Upper lobe of left lung (tissue), 6 donors: ENCODE results near the gene ZSCAN25. TPM values are rescaled to one million over a fixed set of nuclear protein-coding genes. Genes with fewer than 3 reads are reported as not detected.

Experiments used
- ATAC-seq, 2 donors: fragments of 200-7000 bp; cut with Tn5 transposase; one replicate each; pipeline ENCODE4 v1.9.1; 2022; ENCODE audit warnings: mild to moderate bottlenecking in 2 of 2, moderate library complexity in 2 of 2; ENCODE audit not compliant: low FRiP score in 2 of 2
- DNase-seq, 2 donors: peaks; one replicate each; pipeline ENCODE4 v3.0.0-alpha.2; 2019 to 2020
- H3K27ac ChIP-seq, 4 donors: fragments of 200-600 bp; sonication (generic); one replicate each; pipeline ENCODE4 v1.5.1; 2016 to 2019
- H3K27me3 ChIP-seq, 4 donors: fragments of 200-600 bp; sonication (generic); one replicate each; pipeline ENCODE4 v1.5.1; 2017 to 2019
- H3K36me3 ChIP-seq, 4 donors: fragments of 200-600 bp; sonication (generic); one replicate each; pipeline ENCODE4 v1.5.1; 2016 to 2019
- H3K4me1 ChIP-seq, 4 donors: fragments of 200-600 bp; sonication (generic); one replicate each; pipeline ENCODE4 v1.5.1; 2018 to 2019
- H3K4me3 ChIP-seq, 4 donors: fragments of 200-600 bp; sonication (generic); one replicate each; pipeline ENCODE4 v1.5.1; 2017 to 2019; ENCODE audit warnings: mild to moderate bottlenecking in 2 of 4, moderate library complexity in 1 of 4
- H3K9me3 ChIP-seq, 4 donors: fragments of 200-600 bp; sonication (generic); one replicate each; pipeline ENCODE4 v1.5.1; 2018 to 2019
- CTCF ChIP-seq, 6 experiments: fragments of 450-650 bp in 4 of 6; fragments of 200-600 bp in 2 of 6; sonication (generic) in 2 of 6; IDR thresholded peaks; one replicate each; pipeline ENCODE4 v1.5.1; 2016 to 2019; ENCODE audit warnings: antibody characterized with exemption in 6 of 6
- EP300 ChIP-seq, 4 donors: sonication (generic); formaldehyde crosslinking; IDR thresholded peaks; one replicate each; pipeline ENCODE4 v1.5.1; 2017; ENCODE audit warnings: antibody characterized with exemption in 4 of 4, control low read depth in 2 of 4
- POLR2A ChIP-seq, 4 donors: fragments of 450-650 bp; IDR thresholded peaks; one replicate each; pipeline ENCODE4 v1.5.1; 2016 to 2017; ENCODE audit warnings: antibody characterized with exemption in 4 of 4, mild to moderate bottlenecking in 2 of 4
- POLR2AphosphoS5 ChIP-seq, 2 donors: sonication (generic); formaldehyde crosslinking; IDR thresholded peaks; one replicate each; pipeline ENCODE4 v1.5.1; 2017; ENCODE audit warnings: antibody characterized with exemption in 2 of 2
- WGBS, 2 donors: methylation state at CpG; one replicate each; pipeline ENCODE4 v1.1.5; 2017 to 2018; 5-methylcytosine and 5-hydroxymethylcytosine counted together
- total RNA-seq, 6 donors: library from RNA; depleted of rRNA in 4 of 6; stranded (reverse); fragments of >200 nt in 4 of 6; gene quantifications; one replicate each; pipeline versions ENCODE4 v1.1.0 to v1.2.1, GENCODE V29; 2016 to 2021
- donor health status: DM: no; HTN: no; CAD: no; lungs with moderate emphysema.
- donor health status: DM: no; HTN: yes; CAD: no; lungs with severe emphysema.

Gene ZSCAN25
- total RNA-seq, 6 donors from 2014 or later: 16.4 to 54.5 (median 18.2) TPM

DNA sequence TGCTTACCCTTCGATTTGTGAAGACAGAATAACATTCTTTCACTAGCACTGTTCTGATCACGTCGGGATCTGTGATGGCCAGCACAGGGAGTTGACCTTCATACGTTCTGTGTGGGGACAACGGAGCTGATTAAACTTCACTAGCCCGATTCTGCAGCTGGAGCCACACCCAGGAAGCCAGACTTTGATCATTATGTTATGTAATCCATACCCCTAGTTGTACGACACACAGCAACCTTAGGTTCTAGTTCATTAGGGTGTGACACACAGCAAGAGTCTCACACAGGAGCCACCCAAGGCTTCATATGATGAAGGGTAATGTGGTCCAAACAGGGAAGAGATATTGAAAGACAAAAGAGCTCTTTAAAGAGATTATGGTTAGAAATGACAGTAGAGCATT lies 55.8 kb downstream of the ZSCAN25 start:
- Histone ChIP-seq H3K27ac (no peak overlapping the region), H3K4me3 (no peak overlapping the region), H3K4me1 (no peaks in the 10 kb centered on the region), H3K27me3 (no peaks in the 10 kb centered on the region), H3K9me3 (no peaks in the 10 kb centered on the region), H3K36me3 (peaks cover 0 to 26% (median 3%) of the 10 kb centered on the region in 4 donors)
- no peak for TF ChIP-seq EP300 (IDR thresholded peaks at IDR 0.05)
- TF ChIP-seq CTCF (IDR thresholded peaks at IDR 0.05): no peak
- TF ChIP-seq POLR2A (IDR thresholded peaks at IDR 0.05): no peak
- no peak for TF ChIP-seq POLR2AphosphoS5 (IDR thresholded peaks at IDR 0.05)
- 80 to 84% methylated on average over 7 of the region's 7 CpGs for WGBS, 2 donors
- DNase-seq (no peak), ATAC-seq (no peak)

- Histone ChIP-seq H3K36me3 (peaks cover 0 to 14% (median 2%) of the 10 kb centered on the region in 4 donors), H3K9me3 (no peaks in the 10 kb centered on the region), H3K4me3 (no peak overlapping the region), H3K27me3 (no peaks in the 10 kb centered on the region), H3K4me1 (peaks cover 0 to 10% (median 3%) of the 10 kb centered on the region in 4 donors), H3K27ac (no peak overlapping the region)
- TF ChIP-seq CTCF (IDR thresholded peaks at IDR 0.05) (no peak), EP300 (IDR thresholded peaks at IDR 0.05) (no peak), POLR2A (IDR thresholded peaks at IDR 0.05) (no peak), POLR2AphosphoS5 (IDR thresholded peaks at IDR 0.05) (no peak)
- no peak for ATAC-seq
- 67 to 71% methylated on average over 2 of the region's 2 CpGs for WGBS, 2 donors
- DNase-seq: no peak
Measured at GRCh38 chr7:99674995-99675742, 58.4 kb downstream of the ZSCAN25 start.

- no peak for TF ChIP-seq CTCF (IDR thresholded peaks at IDR 0.05)
- TF ChIP-seq EP300 (IDR thresholded peaks at IDR 0.05): no peak
- Histone ChIP-seq H3K4me3 (peak overlapping the region in 1 of 4 donors; percentile 43), H3K9me3 (no peaks in the 10 kb centered on the region), H3K36me3 (peaks cover 0 to 7% (median 2%) of the 10 kb centered on the region in 4 donors), H3K4me1 (peaks cover 0 to 10% (median 3%) of the 10 kb centered on the region in 4 donors), H3K27ac (no peak overlapping the region), H3K27me3 (no peaks in the 10 kb centered on the region)
- DNase-seq (no peak), ATAC-seq (no peak)
- 88 to 89% methylated on average over 3 to 4 of the region's 4 CpGs for WGBS, 2 donors
Measured at GRCh38 chr7:99677013-99677647, 60.4 kb downstream of the ZSCAN25 start.

- Histone ChIP-seq H3K27me3 (no peaks in the 10 kb centered on the region), H3K27ac (no peak overlapping the region), H3K9me3 (no peaks in the 10 kb centered on the region), H3K4me1 (peaks cover 0 to 10% (median 3%) of the 10 kb centered on the region in 4 donors), H3K36me3 (peaks cover 0 to 3% (median under 1%) of the 10 kb centered on the region in 4 donors), H3K4me3 (peak overlapping the region in 1 of 4 donors; percentile 43)
- TF ChIP-seq POLR2A (IDR thresholded peaks at IDR 0.05): no peak
- TF ChIP-seq CTCF (IDR thresholded peaks at IDR 0.05): no peak
- no peak for TF ChIP-seq EP300 (IDR thresholded peaks at IDR 0.05)
- no peak for TF ChIP-seq POLR2AphosphoS5 (IDR thresholded peaks at IDR 0.05)
- WGBS, 2 donors: 100% methylated on average over 2 of the region's 2 CpGs
- DNase-seq: no peak
- ATAC-seq: no peak
Measured at GRCh38 chr7:99677648-99678045, 60.9 kb downstream of the ZSCAN25 start.
